Ishikawa (cell line): ENCODE data around the gene TRPM3.

Experiments
- CEBPB ChIP-seq: IDR thresholded peaks from 2 replicates; pipeline ENCODE4 v1.6.1; 2012
- CREB1 ChIP-seq: IDR thresholded peaks from 2 replicates; pipeline ENCODE4 v1.6.1; 2012; ENCODE audit warnings: low read depth
- EGR1 ChIP-seq: IDR thresholded peaks from 2 replicates; pipeline ENCODE4 v1.6.1; 2012
- EP300 ChIP-seq: IDR thresholded peaks from 2 replicates; pipeline ENCODE4 v1.6.1; 2012; ENCODE audit warnings: borderline replicate concordance
- FOXM1 ChIP-seq: IDR thresholded peaks from 2 replicates; pipeline ENCODE4 v1.6.1; 2012; ENCODE audit warnings: low read depth, borderline replicate concordance
- MAX ChIP-seq: IDR thresholded peaks from 2 replicates; pipeline ENCODE4 v1.6.1; 2012
- NFIC ChIP-seq: IDR thresholded peaks from 2 replicates; pipeline ENCODE4 v1.6.1; 2012
- RAD21 ChIP-seq: IDR thresholded peaks from 2 replicates; pipeline ENCODE4 v1.6.1; 2012; ENCODE audit warnings: low read depth
- REST ChIP-seq: IDR thresholded peaks from 2 replicates; pipeline ENCODE4 v1.6.1; 2012; ENCODE audit warnings: low read depth, mild to moderate bottlenecking
- TAF1 ChIP-seq: IDR thresholded peaks from 2 replicates; pipeline ENCODE4 v1.6.1; 2012; ENCODE audit warnings: low read depth, mild to moderate bottlenecking
- TCF12 ChIP-seq: IDR thresholded peaks from 2 replicates; pipeline ENCODE4 v1.6.1; 2012; ENCODE audit warnings: low read depth
- TEAD4 ChIP-seq: IDR thresholded peaks from 2 replicates; pipeline ENCODE4 v1.6.1; 2012
- USF1 ChIP-seq: IDR thresholded peaks from 2 replicates; pipeline ENCODE4 v1.6.1; 2012
- YY1 ChIP-seq: IDR thresholded peaks from 2 replicates; pipeline ENCODE4 v1.6.1; 2012; ENCODE audit warnings: low read depth
- ZBTB7A ChIP-seq: IDR thresholded peaks from 2 replicates; pipeline ENCODE4 v1.6.1; 2012; ENCODE audit warnings: low read depth

TRPM3 gene

GRCh38 chr9:71097671-71098070 is 23.8 kb downstream of the TRPM3 start:
- no peak for TF ChIP-seq CREB1
- no peak for TF ChIP-seq TEAD4
- no peak for TF ChIP-seq NFIC
- TF ChIP-seq TAF1, result no peak
- TF ChIP-seq EP300, result no peak
- no peak for TF ChIP-seq FOXM1
- no peak for TF ChIP-seq TCF12
- TF ChIP-seq MAX, result no peak
- no peak for TF ChIP-seq CEBPB
- TF ChIP-seq ZBTB7A, result no peak
- no peak for TF ChIP-seq EGR1
- no peak for TF ChIP-seq USF1
- no peak for TF ChIP-seq REST
- no peak for TF ChIP-seq RAD21

- TF ChIP-seq USF1, result no peak
Measured at GRCh38 chr9:71096421-71097108, 24.9 kb downstream of the TRPM3 start.

GRCh38 chr9:71094708-71095251 is 26.6 kb downstream of the TRPM3 start:
- no peak for TF ChIP-seq MAX
- TF ChIP-seq TEAD4, result no peak
- TF ChIP-seq CEBPB, result no peak
- TF ChIP-seq ZBTB7A, result no peak
- no peak for TF ChIP-seq TAF1
- no peak for TF ChIP-seq TCF12
- TF ChIP-seq EP300, result no peak
- no peak for TF ChIP-seq USF1
- no peak for TF ChIP-seq EGR1

- TF ChIP-seq EGR1 (no peak), NFIC (no peak), TCF12 (no peak), TAF1 (no peak), REST (no peak), TEAD4 (no peak), CEBPB (no peak), EP300 (no peak), YY1 (no peak), FOXM1 (no peak), CREB1 (no peak), ZBTB7A (no peak), RAD21 (no peak)
Measured at GRCh38 chr9:71090896-71091295, 30.5 kb downstream of the TRPM3 start.

- TF ChIP-seq EGR1, result no peak
Measured at GRCh38 chr9:71079451-71079850, 42.0 kb downstream of the TRPM3 start.

- no peak for TF ChIP-seq ZBTB7A
- TF ChIP-seq MAX, result no peak
- no peak for TF ChIP-seq TCF12
- TF ChIP-seq USF1, result no peak
- no peak for TF ChIP-seq CEBPB
- TF ChIP-seq TAF1, result no peak
- no peak for TF ChIP-seq NFIC
- no peak for TF ChIP-seq REST
- no peak for TF ChIP-seq FOXM1
- TF ChIP-seq TEAD4, result no peak
- no peak for TF ChIP-seq EGR1
- no peak for TF ChIP-seq YY1
- TF ChIP-seq EP300, result no peak
- TF ChIP-seq CREB1, result no peak
- no peak for TF ChIP-seq RAD21
Measured at GRCh38 chr9:71076096-71076495, 45.3 kb downstream of the TRPM3 start.
